Activated naive CD8-positive, alpha-beta T cell treated with anti-CD3 and anti-CD28 coated beads, Interleukin-2, amount 50 U/mL, for 24 hours (primary cell): ENCODE results near the gene RND1.
A peak's percentile ranks its signal among the peaks of the same experiment; 100 is the strongest.
"Not testable (repeated sequence)": the region's sequence is repeated elsewhere in the genome, so short reads cannot be mapped to it uniquely, and the experiment has no call there.

Experiments
- ATAC-seq: fragments of 150-1000 bp; cut with Tn5 transposase; one replicate; pipeline ENCODE4 v1.10.0; 2021
- DNase-seq: peaks from one replicate; pipeline ENCODE4 v3.0.0; 2021
- H3K27ac Mint-ChIP-seq: one replicate; pipeline ENCODE4 v1.8.0; 2021; ENCODE audit warnings: mild to moderate bottlenecking, mixed read lengths
- H3K27me3 Mint-ChIP-seq: one replicate; pipeline ENCODE4 v1.8.0; 2021; ENCODE audit warnings: mixed read lengths
- H3K36me3 Mint-ChIP-seq: one replicate; pipeline ENCODE4 v1.8.0; 2021; ENCODE audit warnings: low read depth, mixed read lengths
- H3K4me1 Mint-ChIP-seq: one replicate; pipeline ENCODE4 v1.8.0; 2021; ENCODE audit warnings: mixed read lengths
- H3K4me3 Mint-ChIP-seq: one replicate; pipeline ENCODE4 v1.8.0; 2021; ENCODE audit warnings: mild to moderate bottlenecking, moderate library complexity, mixed read lengths
- H3K9me3 Mint-ChIP-seq: one replicate; pipeline ENCODE4 v1.8.0; 2021; ENCODE audit warnings: mixed read lengths

RND1 gene

DNA sequence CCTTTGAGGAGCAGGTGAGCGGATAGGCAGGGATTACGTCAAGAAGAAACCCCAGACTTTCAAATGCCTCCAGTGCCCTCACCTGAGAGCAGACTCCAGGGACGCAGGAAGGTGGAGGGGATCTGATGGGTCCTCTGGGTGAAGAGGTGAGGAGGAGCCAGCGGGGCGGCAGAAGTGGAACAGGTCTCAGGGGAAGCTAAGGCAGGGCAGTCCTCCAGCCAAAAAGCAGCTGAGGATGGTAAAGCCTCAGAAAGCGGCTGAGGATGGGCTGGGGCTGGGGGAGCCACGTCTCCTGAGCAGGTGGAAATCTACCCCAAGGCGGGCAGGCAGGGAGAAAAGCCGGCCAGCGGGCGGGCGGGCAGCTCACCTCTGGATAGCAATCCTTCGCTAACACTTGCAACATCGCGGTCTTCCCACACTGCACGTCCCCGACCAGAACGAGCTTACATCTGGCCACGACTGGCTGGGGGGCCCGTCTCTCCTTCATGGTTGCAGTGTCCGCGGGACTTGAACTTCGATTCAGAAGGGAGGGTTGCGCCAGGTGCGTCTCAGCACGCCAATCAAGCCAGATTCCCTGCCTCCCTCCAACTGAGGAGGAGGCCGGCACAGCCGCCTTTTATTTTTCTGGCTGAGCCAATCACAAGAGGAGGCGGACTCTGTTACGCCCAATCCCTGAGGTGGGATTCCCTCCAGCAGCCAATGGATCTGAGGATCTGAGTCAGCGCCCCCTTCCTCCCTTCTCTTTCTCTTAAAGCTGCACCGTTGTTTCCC is at the start of gene RND1:
RND1 (minus strand) TSS at position 590 of the 771 bp plus-strand sequence; CDS start at position 487, 103 bp downstream.
- peak within 1 kb of the TSS; percentile 59 for H3K27ac Mint-ChIP-seq
- no peaks in the 10 kb centered on the region for H3K9me3 Mint-ChIP-seq
- ATAC-seq, result peak; percentile 92
- H3K4me1 Mint-ChIP-seq, result peaks cover 24% of the 10 kb centered on the region
- H3K36me3 Mint-ChIP-seq, result no peaks in the 10 kb centered on the region
- H3K27me3 Mint-ChIP-seq, result peaks cover 28% of the 10 kb centered on the region
- H3K4me3 Mint-ChIP-seq, result peak within 1 kb of the TSS; percentile 85
- DNase-seq, result peak; percentile 83

GRCh38 chr12:48910196-48910595 is 44.5 kb upstream of the RND1 start:
- Mint-ChIP-seq H3K27me3 (no peaks in the 10 kb centered on the region), H3K4me3 (no peak overlapping the region), H3K4me1 (no peaks in the 10 kb centered on the region), H3K9me3 (no peaks in the 10 kb centered on the region), H3K27ac (no peak overlapping the region), H3K36me3 (peaks cover 1% of the 10 kb centered on the region)
- DNase-seq (no peak), ATAC-seq (no peak)

- ATAC-seq, H3K4me3 Mint-ChIP-seq, H3K36me3 Mint-ChIP-seq, H3K27me3 Mint-ChIP-seq, H3K9me3 Mint-ChIP-seq, H3K4me1 Mint-ChIP-seq, DNase-seq, H3K27ac Mint-ChIP-seq: not testable (repeated sequence)
These were observed 44.0 kb upstream of the RND1 start for GRCh38 chr12:48909698-48910097.

- no peaks in the 10 kb centered on the region for H3K9me3 Mint-ChIP-seq
- H3K27ac Mint-ChIP-seq, result no peak overlapping the region
- H3K27me3 Mint-ChIP-seq, result no peaks in the 10 kb centered on the region
- H3K36me3 Mint-ChIP-seq, result no peaks in the 10 kb centered on the region
- peaks cover 10% of the 10 kb centered on the region for H3K4me1 Mint-ChIP-seq
- DNase-seq, result no peak
- no peak overlapping the region for H3K4me3 Mint-ChIP-seq
- ATAC-seq, result no peak
These were observed 41.6 kb upstream of the RND1 start for GRCh38 chr12:48907245-48907644.

GRCh38 chr12:48903982-48904411 is 38.3 kb upstream of the RND1 start:
- DNase-seq (peak; percentile 87), ATAC-seq (peak; percentile 98)
- Mint-ChIP-seq H3K4me1 (peaks cover 10% of the 10 kb centered on the region), H3K36me3 (no peaks in the 10 kb centered on the region), H3K9me3 (no peaks in the 10 kb centered on the region), H3K4me3 (peak overlapping the region; percentile 68), H3K27me3 (peaks cover 3% of the 10 kb centered on the region), H3K27ac (no peak overlapping the region)

DNA sequence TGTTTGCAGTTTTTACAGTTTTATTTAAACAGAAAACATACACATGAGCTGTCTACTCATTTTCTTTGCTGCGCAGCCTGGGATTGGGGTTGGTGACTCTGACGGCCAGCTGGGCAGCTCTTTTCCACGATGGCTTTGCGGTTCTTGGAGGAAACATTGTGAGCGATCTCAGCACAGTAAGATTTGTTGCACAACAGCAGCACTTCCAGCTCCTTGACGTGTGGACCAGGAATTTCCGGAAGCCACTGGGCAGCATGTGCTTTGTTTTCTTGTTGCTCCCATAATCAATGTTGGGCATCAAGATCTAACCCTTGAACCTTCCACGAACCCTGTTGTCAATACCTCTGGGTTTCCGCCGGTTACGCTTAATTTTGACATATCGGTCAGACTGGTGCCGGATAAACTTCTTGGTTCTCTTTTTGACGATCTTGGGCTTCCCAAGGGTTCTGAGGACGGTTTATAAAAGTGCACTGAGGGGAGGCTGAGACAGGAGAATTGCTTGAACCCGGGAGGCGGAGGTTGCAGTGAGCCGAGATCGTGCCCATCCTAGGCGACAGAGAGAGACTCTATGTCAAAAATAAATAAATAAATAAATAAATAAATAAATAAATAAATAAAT is 37.8 kb upstream of the RND1 start:
- Mint-ChIP-seq H3K27me3 (peaks cover 5% of the 10 kb centered on the region), H3K9me3 (no peaks in the 10 kb centered on the region), H3K4me3 (peak overlapping the region; percentile 43), H3K4me1 (peaks cover 10% of the 10 kb centered on the region), H3K36me3 (no peaks in the 10 kb centered on the region), H3K27ac (no peak overlapping the region)
- ATAC-seq (no peak), DNase-seq (no peak)

DNA sequence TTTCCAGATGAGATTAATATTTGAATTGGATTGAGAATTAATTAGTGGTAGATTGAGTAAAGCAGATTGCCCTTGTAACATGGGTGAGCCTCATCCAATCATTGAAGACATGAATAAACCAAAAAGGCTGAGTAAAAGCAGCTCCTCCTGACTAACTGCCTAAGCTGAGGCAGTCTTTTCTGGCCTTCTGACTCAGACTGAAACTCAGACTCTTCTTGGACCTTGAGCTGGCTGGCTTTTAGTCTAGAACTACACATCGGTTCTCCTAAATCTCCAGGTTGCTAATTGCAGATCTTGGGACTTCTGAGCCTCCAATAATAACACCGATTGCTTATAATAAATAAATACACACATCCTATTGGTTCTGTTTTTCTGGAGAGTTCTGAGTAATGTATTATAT is 35.6 kb upstream of the RND1 start:
- Mint-ChIP-seq H3K36me3 (no peaks in the 10 kb centered on the region), H3K4me1 (peaks cover 10% of the 10 kb centered on the region), H3K9me3 (no peaks in the 10 kb centered on the region), H3K27ac (no peak overlapping the region), H3K4me3 (no peak overlapping the region), H3K27me3 (peaks cover 12% of the 10 kb centered on the region)
- ATAC-seq (peak; percentile 56), DNase-seq (no peak)

DNA sequence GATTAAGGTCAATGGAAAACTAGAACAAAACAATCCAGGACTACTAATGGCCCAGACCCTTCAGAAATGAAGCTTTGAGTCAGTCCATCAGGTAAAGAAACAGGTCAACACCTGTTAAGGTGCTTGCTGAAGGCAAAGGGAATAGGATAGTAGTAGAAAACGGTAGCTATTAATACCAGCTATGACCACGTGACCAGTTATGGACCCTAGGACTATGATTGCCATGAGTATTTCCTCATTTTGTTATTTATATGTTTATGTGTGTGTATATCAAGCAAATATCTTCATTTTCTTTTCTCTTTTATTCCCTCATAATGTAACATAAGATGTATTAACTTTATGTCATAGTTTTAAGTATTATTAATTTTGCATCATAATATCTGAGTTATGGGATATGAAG is 34.0 kb upstream of the RND1 start:
- no peaks in the 10 kb centered on the region for H3K9me3 Mint-ChIP-seq
- H3K27ac Mint-ChIP-seq, result no peak overlapping the region
- peaks cover 16% of the 10 kb centered on the region for H3K27me3 Mint-ChIP-seq
- H3K4me1 Mint-ChIP-seq, result peaks cover 10% of the 10 kb centered on the region
- H3K36me3 Mint-ChIP-seq, result no peaks in the 10 kb centered on the region
- DNase-seq (no peak), ATAC-seq (no peak)
- H3K4me3 Mint-ChIP-seq, result no peak overlapping the region

DNA sequence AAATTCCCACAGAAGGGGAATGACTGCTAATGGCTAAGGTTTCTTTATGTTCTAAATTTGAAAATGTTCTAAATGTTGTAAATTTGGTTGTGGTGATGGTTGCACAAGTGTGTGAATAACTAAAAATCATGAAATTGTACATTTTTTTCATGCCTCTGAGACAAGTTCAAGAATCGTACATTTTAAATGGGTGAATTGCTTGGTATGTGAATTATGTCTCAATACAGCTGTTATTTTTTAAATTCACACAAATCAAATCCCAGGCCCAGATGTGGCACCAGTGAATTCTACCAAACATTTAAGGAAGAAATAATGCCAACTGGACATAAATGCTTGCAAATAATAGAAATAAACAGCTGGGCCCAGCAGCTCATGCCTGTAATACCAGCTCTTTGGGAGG is 28.6 kb upstream of the RND1 start:
- no peak for ATAC-seq
- Mint-ChIP-seq H3K27me3 (peaks cover 33% of the 10 kb centered on the region), H3K9me3 (no peaks in the 10 kb centered on the region), H3K4me1 (peaks cover 8% of the 10 kb centered on the region), H3K4me3 (no peak overlapping the region), H3K36me3 (no peaks in the 10 kb centered on the region), H3K27ac (no peak overlapping the region)
- DNase-seq, result no peak

DNA sequence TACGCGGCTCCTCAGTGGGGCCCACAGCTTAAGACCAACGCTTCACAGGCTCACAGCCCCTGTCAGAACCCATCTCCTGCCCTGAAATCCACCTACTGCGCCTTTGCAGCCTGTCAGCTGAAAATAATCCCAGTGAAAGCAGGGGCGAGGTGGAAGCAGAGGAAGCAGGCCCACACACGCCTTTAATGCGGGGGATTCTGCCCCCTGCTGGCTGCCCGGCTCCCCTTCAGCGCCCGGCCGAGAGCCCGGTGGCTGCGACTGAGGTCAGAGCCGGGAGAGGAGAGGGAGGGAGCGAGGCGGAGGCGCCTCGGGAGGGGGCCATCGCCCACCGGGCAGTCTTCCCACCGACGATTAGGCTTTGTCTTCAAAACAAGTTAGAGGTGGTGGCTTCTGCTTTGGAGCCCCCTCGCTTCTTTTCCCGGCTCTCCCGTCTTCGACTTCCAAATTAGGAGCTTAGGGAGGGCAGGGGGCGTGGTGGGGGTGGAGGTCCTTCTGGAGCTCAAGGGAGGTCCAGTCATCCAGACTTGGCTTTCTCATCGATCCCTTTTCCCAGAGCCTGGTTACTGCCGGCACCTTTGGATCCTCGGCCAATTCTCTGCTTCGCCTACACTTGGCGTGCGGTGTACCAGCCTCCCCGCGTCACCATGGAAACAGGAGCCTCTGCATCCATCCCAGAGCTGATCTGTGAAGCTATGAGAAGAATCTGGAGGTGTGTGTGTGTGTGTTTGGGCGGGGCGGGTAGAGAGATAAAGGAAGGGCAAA is 25.2 kb upstream of the RND1 start:
- peaks cover 8% of the 10 kb centered on the region for H3K4me1 Mint-ChIP-seq
- no peak overlapping the region for H3K27ac Mint-ChIP-seq
- peaks cover 24% of the 10 kb centered on the region for H3K27me3 Mint-ChIP-seq
- peak; percentile 84 for DNase-seq
- H3K9me3 Mint-ChIP-seq, result no peaks in the 10 kb centered on the region
- no peaks in the 10 kb centered on the region for H3K36me3 Mint-ChIP-seq
- peak; percentile 96 for ATAC-seq
- no peak overlapping the region for H3K4me3 Mint-ChIP-seq

DNA sequence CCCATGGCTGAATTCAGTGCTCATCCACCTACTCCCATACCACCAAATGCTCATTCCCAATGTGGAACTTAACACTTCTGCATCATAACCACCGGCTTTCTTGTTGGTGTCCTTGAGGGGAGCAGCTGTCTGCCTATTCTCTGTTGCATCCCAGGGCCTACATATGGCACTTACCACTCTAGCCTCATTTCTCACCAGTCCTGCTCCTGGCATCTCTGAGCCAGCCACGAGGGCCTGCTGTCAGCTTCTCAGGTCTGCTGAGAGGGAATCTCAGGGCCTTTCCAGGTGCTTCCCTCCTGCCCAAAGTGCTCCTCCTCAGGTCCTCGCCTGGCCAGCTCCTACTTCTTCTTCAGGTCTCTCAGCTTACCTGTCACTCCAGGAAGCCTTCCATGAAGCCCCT is 24.0 kb upstream of the RND1 start:
- Mint-ChIP-seq H3K4me3 (no peak overlapping the region), H3K9me3 (no peaks in the 10 kb centered on the region), H3K36me3 (no peaks in the 10 kb centered on the region), H3K27me3 (peaks cover 20% of the 10 kb centered on the region), H3K4me1 (peaks cover 8% of the 10 kb centered on the region), H3K27ac (no peak overlapping the region)
- ATAC-seq (no peak), DNase-seq (no peak)

DNA sequence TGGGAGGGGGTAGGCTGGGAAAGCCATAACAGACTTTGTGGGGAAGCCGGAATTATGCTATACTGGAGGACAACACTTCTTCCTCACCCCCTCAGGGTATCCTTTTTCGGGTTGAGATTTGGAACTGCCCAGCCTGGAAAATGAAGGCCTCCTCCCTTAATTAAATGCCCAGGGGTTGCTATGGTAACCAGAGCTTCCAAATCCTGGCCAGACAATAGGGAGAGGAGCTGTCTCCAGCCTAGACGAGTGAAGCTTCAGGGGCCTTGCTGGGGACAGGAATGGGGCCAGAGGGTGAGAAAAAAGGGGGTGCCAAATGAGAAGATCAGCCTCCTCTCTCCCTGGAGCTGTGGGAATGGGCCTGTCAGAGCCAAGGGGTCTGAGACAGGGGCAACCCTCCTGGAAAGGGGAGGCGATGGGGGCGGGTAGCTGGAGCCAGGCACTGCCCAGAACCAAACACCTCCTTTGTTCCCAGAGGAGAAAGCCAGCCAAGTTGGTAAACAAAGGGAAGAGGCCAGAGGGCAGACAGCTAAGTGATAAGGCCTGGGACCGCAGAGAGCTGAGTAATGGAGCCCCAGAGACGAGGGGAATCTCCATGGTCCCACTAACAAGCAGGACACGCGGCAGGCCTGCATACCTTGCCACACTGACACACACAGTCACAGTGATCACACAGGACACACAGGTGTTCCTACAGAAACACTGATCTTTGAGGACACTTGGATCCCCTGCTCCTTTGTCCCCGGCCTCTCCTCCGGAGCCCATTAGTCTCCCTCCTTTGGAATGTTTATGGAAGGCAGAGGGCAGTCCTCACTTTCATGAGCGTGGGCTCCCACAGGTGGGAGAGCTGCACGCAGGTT is 17.9 kb upstream of the RND1 start:
- no peak overlapping the region for H3K4me3 Mint-ChIP-seq
- H3K9me3 Mint-ChIP-seq, result no peaks in the 10 kb centered on the region
- H3K27me3 Mint-ChIP-seq, result peaks cover 25% of the 10 kb centered on the region
- no peak overlapping the region for H3K27ac Mint-ChIP-seq
- no peak for DNase-seq
- H3K4me1 Mint-ChIP-seq, result peaks cover 7% of the 10 kb centered on the region
- H3K36me3 Mint-ChIP-seq, result no peaks in the 10 kb centered on the region
- ATAC-seq, result no peak

DNA sequence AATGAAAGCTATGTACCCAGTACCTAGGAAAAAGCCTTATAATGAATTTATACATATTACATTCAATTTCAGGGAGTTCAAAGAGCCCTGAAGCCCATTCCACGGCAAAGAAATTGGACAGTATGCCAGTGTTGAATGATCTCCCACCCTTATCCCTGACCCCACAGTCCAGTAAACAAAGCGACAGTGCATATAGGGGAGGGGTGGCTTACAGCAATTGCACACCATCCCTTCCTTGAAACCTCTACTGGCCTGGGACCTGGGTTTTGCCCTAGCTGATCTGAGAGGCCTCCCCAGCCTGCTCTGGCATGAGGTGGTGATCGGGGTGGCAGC is 17.3 kb upstream of the RND1 start:
- peaks cover 27% of the 10 kb centered on the region for H3K27me3 Mint-ChIP-seq
- no peak overlapping the region for H3K4me3 Mint-ChIP-seq
- H3K36me3 Mint-ChIP-seq, result no peaks in the 10 kb centered on the region
- no peak overlapping the region for H3K27ac Mint-ChIP-seq
- ATAC-seq (no peak), DNase-seq (no peak)
- peaks cover 7% of the 10 kb centered on the region for H3K4me1 Mint-ChIP-seq
- no peaks in the 10 kb centered on the region for H3K9me3 Mint-ChIP-seq

GRCh38 chr12:48882315-48882687 is 16.6 kb upstream of the RND1 start:
- Mint-ChIP-seq H3K27ac (no peak overlapping the region), H3K36me3 (no peaks in the 10 kb centered on the region), H3K9me3 (no peaks in the 10 kb centered on the region), H3K4me1 (peaks cover 7% of the 10 kb centered on the region), H3K4me3 (no peak overlapping the region), H3K27me3 (peaks cover 27% of the 10 kb centered on the region)
- ATAC-seq (no peak), DNase-seq (no peak)
